Stimulated activated CD8-positive, alpha-beta memory T cell treated with anti-CD3 and anti-CD28 coated beads, Interleukin-2, amount 100 ng/mL, for 48 hours (primary cell): ENCODE data around the gene ACAP3.

Source experiments
- DNase-seq, 2 donors: peaks; one replicate each; pipeline ENCODE4 v3.0.0-alpha.2; 2020; ENCODE audit warnings: low read depth in 2 of 2

The ACAP3 gene

DNA sequence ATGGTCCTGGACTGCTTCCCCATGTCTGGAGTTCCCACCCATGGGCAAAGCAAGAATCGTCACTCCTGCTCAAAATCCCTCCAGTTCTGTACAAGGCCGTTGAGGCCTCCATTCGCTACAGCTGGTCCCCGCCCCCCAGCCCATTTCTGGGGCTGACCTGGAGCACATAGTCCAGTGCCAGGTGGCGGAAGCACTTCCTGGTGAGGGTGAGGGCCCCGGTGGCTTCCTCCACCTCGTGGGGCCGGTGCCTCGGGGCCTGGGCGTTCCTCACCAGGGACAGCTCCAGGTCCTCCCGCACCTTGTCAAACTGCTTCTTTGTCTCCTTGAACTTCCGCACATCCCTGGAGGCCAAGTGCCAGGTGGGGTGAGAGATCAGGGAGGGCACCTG lies 7.4 kb downstream of the ACAP3 start:
- no peak for DNase-seq

DNA sequence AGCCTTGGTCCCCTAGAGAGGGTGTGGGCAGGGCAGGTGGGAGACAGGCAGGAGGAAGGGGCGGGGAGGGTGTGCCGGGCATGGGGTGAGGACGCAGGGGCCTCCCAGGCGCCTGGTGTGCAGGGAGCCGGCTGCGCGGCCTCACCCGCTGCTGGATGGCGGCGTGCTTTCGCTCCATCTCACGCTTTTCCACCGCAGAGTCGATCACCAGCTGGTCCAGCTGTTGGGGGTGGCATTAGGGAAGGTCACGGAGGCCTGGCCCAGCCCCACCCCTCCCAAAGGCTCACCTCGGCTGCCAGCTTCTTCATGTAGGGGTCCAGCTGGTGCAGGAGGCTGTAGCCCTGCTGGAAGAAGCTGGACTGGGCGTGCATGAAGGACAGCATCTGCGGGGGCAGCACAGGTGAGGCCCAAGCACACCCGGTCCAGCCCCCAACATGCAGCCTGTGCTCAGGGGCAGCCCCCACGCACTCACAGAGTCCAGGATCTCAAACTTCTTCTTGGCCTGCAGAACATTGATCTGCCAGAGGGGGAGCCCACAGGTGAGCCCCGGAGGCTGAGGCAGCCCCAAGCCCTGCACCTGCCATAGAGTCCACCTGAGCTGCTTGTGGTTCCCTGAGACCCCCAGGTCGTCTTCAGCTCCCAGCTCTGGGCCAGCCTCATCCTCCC lies 7.9 kb downstream of the ACAP3 start:
- DNase-seq = no peak

DNA sequence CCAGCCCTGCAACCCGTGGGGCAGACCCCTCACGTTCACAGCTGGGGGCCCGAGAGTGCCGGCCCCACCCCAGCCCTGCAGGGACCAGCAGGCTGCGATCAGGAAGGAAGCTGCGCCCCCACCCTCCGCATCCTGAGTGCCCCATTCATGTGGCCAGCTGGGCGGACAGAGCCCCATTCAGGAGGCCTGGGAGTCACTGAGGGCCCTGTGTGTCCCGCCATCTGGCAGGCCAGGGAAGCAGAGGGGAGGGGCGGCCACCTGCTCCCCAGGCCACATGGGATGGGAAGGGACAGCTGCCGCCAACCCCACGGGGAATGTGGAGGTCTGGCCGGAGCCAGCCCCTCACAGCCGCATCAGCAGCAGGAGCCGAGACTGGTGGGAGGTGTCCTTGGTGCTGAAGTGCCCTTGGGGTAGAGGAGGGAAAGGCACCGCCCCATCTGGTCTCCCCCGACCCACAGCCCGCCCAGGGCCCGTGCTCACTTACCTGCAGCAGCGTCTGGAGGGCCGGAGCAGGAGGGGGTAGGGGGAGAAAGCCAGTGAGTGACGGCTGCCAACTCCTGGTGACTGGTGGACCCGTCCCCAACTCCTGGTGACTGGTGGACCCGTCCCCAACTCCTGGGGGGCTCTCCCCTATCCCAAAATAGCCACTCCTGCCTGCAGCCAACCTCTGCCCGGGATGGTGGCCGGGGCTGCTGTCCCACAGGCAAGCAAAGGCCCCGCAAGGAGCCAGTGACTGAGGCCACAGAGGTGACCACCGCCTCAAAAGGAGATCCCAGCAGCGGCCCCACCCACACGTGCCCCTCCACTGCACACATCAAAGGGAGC lies 8.7 kb downstream of the ACAP3 start:
- DNase-seq = no peak

DNA sequence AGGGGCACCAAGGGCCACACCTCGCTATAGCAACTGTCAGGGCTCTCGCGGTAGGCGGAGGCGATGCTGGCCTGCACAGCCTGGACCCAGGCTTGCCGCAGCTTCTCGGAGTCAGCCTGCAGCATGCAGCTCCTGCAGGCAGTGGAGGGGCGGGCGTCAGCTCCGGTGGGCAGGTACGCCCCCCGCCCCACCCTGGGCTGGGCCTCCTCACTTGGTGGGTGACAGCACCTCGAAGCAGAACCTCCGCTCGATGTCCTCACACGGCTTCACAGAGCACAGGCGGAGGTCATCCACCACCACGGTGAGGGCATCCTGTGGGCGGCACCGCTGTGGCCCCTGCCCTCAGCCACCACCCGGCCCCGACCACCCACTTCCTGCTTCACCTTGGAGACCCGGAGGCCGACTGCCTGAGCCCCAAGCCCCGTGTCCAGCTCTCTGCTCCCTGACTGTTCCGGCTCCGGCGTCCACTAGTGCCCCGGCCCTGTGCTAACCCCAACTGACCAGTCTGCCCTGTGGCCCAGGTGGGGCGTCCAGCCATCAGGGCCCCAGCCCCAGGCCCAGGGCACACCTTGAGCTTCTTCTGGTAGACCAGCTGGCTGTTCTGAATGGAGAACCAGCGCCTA lies 9.8 kb downstream of the ACAP3 start:
- no peak for DNase-seq

DNA sequence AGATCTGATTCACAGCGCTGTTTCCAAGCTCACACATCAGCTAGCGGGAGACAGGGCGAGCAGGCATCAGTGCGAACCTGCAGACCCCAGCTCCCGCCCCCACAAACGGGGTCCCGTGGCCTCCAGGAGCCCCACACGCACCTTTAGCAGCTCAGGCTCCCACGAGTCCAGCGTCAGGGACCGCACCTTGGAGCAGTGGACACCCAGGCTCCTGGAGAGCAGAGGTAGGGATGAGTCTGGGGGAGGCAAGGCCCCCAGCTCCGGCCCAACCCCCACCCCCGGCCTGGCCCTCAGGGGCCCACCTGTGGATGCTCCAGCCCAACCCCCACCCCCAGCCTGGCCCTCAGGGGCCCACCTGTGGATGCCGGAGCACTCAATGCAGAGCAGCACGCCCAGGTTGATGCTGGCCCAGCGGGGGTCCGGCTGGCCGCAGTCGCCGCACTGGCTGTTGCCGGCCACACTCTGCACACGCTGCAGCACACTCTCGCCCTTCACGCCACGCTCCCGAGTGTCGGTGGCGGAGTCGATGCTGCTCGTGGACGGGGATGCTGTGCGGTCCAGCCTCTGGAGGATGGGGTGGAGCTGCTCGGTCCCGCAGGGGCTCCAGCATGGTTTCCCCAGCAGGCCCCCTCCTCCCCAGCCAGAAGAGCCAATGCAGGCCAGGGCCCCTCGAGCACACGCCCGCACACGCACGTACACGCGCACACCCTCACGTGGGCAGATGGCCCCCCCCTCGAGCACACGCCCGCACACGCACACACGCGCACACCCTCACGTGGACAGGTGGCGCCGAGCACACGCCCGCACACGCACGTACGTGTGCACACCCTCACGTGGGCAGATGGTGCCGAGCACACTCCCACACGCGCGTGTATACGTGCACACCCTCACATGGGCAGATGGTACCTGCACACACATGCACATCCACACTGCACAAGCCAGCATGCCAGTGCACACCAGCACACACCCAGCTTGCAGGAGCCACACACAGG lies 11.4 kb downstream of the ACAP3 start:
- DNase-seq = no peak

- no peak for DNase-seq
These were observed 12.4 kb downstream of the ACAP3 start for GRCh38 chr1:1295154-1295923.

DNA sequence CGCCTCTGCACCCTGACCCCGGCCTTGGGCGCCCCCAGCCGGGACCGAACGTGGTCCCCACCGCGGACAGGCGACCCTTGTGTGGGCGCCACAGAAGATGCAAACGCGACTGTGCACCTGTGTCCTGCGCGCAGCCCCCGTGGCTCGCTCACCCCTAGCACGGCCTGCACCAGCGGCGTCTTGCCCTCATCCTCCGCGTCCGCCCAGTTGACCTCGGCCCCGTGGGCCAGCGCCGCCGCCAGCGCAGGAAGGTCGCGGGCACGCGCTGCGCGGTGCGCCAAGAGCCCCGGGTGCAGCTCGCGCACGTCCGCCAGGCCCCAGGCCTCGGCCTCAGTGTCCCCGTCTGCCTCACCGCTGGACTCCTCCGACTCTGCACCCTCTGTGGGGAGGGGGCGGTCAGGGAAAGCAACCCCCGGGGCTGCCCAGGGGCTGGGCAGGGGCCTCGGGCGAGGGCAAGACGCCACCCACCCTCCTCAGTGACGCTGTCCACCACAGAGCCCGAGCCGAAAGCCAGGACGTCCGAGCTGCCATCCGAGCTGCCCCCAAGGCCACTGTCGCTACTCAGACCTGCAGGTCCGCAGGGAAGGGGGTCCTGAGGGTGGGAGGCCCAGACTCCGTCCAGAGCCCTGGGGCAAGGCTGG lies 13.4 kb downstream of the ACAP3 start:
- DNase-seq = no peak

GRCh38 chr1:1293263-1294249 lies 14.2 kb downstream of the ACAP3 start:
- DNase-seq = no peak

GRCh38 chr1:1292851-1293250 lies 14.9 kb downstream of the ACAP3 start:
- DNase-seq = no peak

DNA sequence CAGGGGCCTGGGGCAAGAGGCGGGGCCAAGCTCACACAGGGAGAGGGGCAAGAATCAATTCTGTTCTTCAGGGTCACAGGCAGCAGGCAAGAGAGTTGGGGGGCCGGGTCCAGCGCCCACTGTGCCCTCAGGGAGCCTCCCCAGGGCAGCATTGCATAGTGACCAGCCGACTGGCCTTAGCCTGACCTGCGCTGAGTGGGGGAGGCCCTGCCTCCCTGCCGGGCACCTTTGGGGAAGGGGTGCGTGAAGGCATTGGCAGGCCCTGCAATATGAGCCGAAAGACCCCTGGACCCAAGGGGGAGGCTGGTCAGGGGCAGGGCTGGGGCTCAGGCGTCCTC lies 15.3 kb downstream of the ACAP3 start:
- DNase-seq = no peak

GRCh38 chr1:1291548-1292441 lies 15.9 kb downstream of the ACAP3 start:
- DNase-seq = no peak

DNA sequence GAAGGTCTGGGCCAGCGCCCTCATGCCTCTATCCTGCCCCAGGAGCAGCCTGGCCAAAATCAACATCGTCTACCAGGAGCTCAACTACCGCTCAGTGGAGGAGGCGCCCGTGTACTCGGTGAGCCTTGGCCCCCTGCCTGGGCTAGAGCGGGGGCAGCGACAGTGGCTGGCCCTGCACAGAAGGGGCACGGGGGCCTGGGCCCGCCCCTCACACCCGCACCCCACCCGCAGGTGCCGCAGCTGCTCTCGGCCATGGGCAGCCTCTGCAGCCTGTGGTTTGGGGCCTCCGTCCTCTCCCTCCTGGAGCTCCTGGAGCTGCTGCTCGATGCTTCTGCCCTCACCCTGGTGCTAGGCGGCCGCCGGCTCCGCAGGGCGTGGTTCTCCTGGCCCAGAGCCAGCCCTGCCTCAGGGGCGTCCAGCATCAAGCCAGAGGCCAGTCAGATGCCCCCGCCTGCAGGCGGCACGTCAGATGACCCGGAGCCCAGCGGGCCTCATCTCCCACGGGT lies 16.7 kb downstream of the ACAP3 start:
- DNase-seq = no peak

- DNase-seq = peak in 1 of 2 donors; percentile 51
These were observed 17.4 kb downstream of the ACAP3 start for GRCh38 chr1:1290238-1290731.

- no peak for DNase-seq
These were observed 20.2 kb downstream of the ACAP3 start for GRCh38 chr1:1287288-1288110.

- no peak for DNase-seq
These were observed 21.1 kb downstream of the ACAP3 start for GRCh38 chr1:1286313-1287261.
